GM10266 (cell line): ENCODE results near the gene TOP2A.

Experiments
- DNase-seq: peaks from one replicate; pipeline ENCODE4 v3.0.0; 2012; ENCODE audit errors: extremely low spot score
- TF ChIP-seq, protein P1 (sequence below): IDR thresholded peaks from 2 replicates; pipeline ENCODE4 v1.5.1; 2012; ENCODE audit warnings: mild to moderate bottlenecking, low read depth; ENCODE audit not compliant: control insufficient read depth, insufficient read depth; ENCODE audit errors: missing control alignments

Gene TOP2A, protein sequence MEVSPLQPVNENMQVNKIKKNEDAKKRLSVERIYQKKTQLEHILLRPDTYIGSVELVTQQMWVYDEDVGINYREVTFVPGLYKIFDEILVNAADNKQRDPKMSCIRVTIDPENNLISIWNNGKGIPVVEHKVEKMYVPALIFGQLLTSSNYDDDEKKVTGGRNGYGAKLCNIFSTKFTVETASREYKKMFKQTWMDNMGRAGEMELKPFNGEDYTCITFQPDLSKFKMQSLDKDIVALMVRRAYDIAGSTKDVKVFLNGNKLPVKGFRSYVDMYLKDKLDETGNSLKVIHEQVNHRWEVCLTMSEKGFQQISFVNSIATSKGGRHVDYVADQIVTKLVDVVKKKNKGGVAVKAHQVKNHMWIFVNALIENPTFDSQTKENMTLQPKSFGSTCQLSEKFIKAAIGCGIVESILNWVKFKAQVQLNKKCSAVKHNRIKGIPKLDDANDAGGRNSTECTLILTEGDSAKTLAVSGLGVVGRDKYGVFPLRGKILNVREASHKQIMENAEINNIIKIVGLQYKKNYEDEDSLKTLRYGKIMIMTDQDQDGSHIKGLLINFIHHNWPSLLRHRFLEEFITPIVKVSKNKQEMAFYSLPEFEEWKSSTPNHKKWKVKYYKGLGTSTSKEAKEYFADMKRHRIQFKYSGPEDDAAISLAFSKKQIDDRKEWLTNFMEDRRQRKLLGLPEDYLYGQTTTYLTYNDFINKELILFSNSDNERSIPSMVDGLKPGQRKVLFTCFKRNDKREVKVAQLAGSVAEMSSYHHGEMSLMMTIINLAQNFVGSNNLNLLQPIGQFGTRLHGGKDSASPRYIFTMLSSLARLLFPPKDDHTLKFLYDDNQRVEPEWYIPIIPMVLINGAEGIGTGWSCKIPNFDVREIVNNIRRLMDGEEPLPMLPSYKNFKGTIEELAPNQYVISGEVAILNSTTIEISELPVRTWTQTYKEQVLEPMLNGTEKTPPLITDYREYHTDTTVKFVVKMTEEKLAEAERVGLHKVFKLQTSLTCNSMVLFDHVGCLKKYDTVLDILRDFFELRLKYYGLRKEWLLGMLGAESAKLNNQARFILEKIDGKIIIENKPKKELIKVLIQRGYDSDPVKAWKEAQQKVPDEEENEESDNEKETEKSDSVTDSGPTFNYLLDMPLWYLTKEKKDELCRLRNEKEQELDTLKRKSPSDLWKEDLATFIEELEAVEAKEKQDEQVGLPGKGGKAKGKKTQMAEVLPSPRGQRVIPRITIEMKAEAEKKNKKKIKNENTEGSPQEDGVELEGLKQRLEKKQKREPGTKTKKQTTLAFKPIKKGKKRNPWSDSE (N-terminal part only)

DNA sequence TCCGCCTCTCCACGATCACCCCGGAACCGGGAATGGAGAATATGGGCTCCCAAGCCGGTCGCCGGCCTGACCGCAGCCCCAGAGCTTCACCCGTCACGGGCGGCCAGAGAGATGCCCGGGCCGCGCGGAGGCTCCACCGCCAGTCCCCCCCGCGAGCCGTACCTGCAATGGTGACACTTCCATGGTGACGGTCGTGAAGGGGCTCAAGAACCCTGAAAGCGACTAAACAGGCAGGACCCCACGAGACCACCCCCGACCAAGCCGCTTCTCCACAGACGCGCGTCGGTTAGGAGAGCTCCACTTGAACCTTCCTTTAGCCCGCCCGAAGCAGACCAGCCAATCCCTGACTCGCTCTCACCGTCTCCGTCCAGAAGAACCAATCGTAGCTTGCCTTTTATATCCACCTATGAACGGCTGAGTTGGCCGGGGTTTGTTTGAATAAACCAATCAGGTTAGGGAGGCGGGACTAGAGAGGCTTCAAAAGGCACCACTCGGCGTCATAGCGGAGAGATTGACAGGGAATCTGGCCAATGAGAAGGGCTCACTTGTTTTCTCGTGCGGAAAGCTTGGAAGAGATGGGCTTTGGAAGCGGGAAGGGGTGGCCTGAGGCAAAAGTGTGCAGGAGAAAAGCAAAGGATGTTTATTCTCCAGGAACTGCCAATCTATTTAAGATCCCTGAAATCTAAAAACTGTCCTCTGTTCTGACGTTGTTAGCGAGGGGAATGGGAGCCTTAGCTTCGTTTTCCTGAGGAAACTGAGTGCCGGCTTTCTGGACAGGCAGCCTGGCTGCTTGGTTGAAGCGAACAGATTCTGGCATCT lies at the start of gene TOP2A:
TSS of gene TOP2A (minus strand) at position 288 of the 819 bp plus-strand sequence. CDS start at position 183, 105 bp downstream.
- TF ChIP-seq, protein P1, sequence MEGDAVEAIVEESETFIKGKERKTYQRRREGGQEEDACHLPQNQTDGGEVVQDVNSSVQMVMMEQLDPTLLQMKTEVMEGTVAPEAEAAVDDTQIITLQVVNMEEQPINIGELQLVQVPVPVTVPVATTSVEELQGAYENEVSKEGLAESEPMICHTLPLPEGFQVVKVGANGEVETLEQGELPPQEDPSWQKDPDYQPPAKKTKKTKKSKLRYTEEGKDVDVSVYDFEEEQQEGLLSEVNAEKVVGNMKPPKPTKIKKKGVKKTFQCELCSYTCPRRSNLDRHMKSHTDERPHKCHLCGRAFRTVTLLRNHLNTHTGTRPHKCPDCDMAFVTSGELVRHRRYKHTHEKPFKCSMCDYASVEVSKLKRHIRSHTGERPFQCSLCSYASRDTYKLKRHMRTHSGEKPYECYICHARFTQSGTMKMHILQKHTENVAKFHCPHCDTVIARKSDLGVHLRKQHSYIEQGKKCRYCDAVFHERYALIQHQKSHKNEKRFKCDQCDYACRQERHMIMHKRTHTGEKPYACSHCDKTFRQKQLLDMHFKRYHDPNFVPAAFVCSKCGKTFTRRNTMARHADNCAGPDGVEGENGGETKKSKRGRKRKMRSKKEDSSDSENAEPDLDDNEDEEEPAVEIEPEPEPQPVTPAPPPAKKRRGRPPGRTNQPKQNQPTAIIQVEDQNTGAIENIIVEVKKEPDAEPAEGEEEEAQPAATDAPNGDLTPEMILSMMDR = no peak
- peak; percentile 99 for DNase-seq

DNA sequence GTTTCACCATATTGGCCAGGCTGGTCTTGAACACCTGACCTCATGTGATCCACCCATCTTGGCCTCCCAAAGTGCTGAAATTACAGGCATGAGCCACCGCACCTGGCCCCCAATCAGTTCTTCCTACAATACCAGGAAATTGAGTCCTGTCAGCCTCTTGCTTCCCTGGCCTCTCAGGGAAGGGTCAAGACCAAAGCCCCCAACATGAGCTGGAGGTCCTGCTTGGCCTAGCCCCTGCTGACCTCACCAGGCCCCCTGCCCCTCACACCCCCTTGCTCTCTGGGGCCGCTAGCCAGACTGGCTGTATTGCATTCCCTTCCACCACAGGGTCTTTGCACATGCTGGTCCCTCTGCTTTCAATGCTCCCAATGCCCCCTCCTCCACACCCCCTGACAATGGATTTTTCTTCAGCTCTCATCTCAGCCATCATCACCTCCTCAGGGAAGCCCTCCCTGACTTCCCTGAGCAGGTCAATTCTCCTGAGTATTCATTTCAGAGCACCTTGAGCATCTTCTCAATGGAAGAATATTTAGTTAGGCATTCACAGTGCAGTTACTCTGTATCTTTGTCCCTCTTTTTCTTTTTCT lies 49.7 kb upstream of the TOP2A start:
- no peak for DNase-seq
- TF ChIP-seq, protein P1 = no peak

DNA sequence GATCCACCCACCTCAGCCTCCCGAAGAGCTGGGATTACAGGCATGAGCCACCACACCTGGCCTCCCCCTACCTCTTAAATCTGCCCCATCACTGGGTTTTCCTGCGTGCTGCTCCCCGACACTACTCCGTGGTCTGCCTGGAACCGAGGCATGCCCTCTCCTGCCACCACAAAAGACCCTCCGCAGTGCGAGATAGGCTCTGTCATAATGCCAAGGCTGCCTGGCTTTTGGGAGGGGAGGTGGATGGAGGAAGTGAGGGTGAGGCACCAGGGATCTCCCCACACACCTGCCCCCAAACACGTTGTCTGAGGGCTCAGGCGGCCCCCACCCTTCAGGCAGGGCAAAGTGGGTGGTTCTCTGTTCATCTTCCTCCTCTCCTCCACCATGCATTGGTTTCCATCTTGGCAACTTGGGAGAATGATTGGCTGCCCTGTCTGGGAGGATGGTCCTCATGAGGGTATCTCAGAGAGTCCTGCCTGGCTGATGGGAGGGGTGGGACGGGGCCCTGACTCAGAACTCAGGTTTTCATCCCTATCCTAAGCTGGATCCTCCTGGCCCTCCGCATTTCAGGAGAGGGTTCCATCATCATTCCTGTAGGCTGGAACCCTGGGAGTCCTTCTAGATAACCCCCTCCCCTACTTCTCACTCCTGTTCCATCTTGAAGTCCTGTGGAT lies 48.7 kb upstream of the TOP2A start:
- TF ChIP-seq, protein P1 = no peak
- DNase-seq = no peak

DNA sequence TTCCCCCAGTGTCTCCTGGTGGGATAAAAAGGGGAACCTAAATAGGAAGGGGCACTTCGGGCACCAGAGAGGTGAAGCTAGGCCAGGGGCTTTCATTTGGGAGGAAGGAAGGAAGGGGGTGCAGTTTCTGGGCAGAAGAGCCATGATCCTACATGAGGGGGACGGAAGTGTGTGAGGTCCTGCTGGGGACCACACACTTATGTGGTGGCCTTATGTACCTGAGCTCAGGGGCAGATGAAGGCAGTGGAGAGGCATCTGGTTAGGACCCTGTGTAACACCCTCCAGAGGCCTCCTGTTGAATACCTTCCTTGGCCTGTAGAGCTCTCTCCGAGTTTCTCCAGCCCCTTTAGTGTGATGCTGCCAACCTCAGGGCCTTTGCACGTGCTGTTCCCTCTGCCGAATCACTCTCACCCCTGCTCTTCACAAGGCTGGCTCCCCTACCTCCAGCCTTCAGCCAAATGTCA lies 46.7 kb upstream of the TOP2A start:
- DNase-seq = no peak
- TF ChIP-seq, protein P1 = no peak

DNA sequence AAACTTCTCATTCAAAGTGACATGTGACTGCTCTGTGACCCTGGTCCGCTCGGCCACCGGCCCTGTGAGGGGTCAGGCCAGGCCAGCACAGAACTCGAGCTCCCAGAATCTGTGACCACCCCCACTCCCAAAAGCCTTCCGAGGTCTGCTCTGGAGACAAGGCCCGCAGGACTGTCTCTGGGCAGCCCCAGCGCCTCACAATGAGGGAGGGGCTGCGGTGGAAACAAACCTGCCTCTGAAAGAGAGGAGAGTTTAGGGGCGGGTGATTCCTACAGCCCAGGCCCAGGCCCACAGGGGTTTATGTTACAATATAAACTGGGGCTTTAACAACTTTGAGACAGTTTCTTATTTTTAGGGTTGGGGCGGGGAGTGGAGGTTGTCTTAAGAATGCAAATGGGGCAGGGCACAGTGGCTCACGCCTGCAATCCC lies 45.4 kb upstream of the TOP2A start:
- TF ChIP-seq, protein P1 = no peak
- DNase-seq = no peak
